Lung (tissue), 12 donors: ENCODE measurements around the gene ATG14. TPM values are rescaled to one million over a fixed set of nuclear protein-coding genes. Genes with fewer than 3 reads are reported as not detected.

Source experiments
- ATAC-seq: fragments of 200-7000 bp; cut with Tn5 transposase; one replicate; pipeline ENCODE4 v1.9.1; 2020; ENCODE audit warnings: moderate number of reproducible peaks; ENCODE audit not compliant: insufficient read depth, low FRiP score
- DNase-seq, 3 donors: peaks; one replicate each; pipeline ENCODE4 v3.0.0-alpha.2; 2013 to 2017
- H3K27ac ChIP-seq, 2 donors: one replicate each; pipeline ENCODE4 v1.5.1; 2013; ENCODE audit warnings: mild to moderate bottlenecking in 2 of 2, moderate library complexity in 2 of 2, control low read depth in 1 of 2, inconsistent platforms in 1 of 2, low read depth in 1 of 2, low read length in 1 of 2
- H3K27me3 ChIP-seq, 3 donors: one replicate each; pipeline ENCODE4 v1.5.1; 2013; ENCODE audit warnings: low read length in 2 of 3; ENCODE audit not compliant: control insufficient read depth in 3 of 3, insufficient read depth in 3 of 3
- H3K36me3 ChIP-seq, 4 donors: one replicate each; pipeline ENCODE4 v1.5.1; 2013; ENCODE audit warnings: low read length in 4 of 4, mild to moderate bottlenecking in 1 of 4, moderate library complexity in 1 of 4; ENCODE audit not compliant: control insufficient read depth in 4 of 4, insufficient read depth in 4 of 4
- H3K4me1 ChIP-seq, 5 donors: one replicate each; pipeline ENCODE4 v1.5.1; 2013; ENCODE audit warnings: low read length in 5 of 5, mild to moderate bottlenecking in 2 of 5, moderate library complexity in 1 of 5; ENCODE audit not compliant: control insufficient read depth in 5 of 5, insufficient read depth in 5 of 5
- H3K4me3 ChIP-seq: one replicate; pipeline ENCODE4 v1.5.1; 2013; ENCODE audit warnings: mild to moderate bottlenecking, control low read depth, moderate library complexity
- H3K9ac ChIP-seq, 2 donors: one replicate each; pipeline ENCODE4 v1.5.1; 2013; ENCODE audit warnings: low read length in 2 of 2, control low read depth in 1 of 2; ENCODE audit not compliant: insufficient read depth in 1 of 2
- H3K9me3 ChIP-seq, 4 donors: one replicate each; pipeline ENCODE4 v1.5.1; 2013; ENCODE audit warnings: low read length in 3 of 4, mild to moderate bottlenecking in 1 of 4, moderate library complexity in 1 of 4; ENCODE audit not compliant: control insufficient read depth in 4 of 4, insufficient read depth in 3 of 4
- CTCF ChIP-seq: IDR thresholded peaks from 2 replicates; pipeline ENCODE4 v1.5.1; 2012; ENCODE audit warnings: mild to moderate bottlenecking; ENCODE audit errors: control extremely low read depth, extremely low read depth
- WGBS, 2 donors: extraction: QIAGEN DNeasy Blood & Tissue Kit; methylation state at CpG; one replicate each; pipeline ENCODE4 v1.1.7; 2013; 5-methylcytosine and 5-hydroxymethylcytosine counted together
- polyA plus RNA-seq, 2 donors: library from polyadenylated mRNA; stranded (reverse); fragments of 200-250 nt; gene quantifications; one replicate each; pipeline ENCODE4 v1.2.1, GENCODE V29; 2013
- total RNA-seq, 2 donors: library from RNA; depleted of rRNA in 1 of 2; stranded (reverse); fragments of >200 nt in 1 of 2; gene quantifications; one replicate each; pipeline ENCODE4 v1.2.1, GENCODE V29; 2014 to 2021
- donor health status: control.
- donor health status: control.
- donor health status: Bipolar disorder and iron deficiency.
- donor health status: healthy.
- donor health status: DM: yes; HTN: yes; CAD: no.

Gene ATG14
- total and polyA plus RNA-seq, 4 donors: 3.4 to 19.0 (median 7.0) TPM

- no peaks in the 10 kb centered on the region for H3K27me3 ChIP-seq
- H3K9me3 ChIP-seq: peaks cover 0 to 2% (median 0%) of the 10 kb centered on the region in 4 donors
- WGBS, 2 donors: 34 to 58% methylated on average over 2 of the region's 2 CpGs
- ATAC-seq (no peak), DNase-seq (no peak)
- no peak overlapping the region for H3K9ac ChIP-seq
- H3K4me1 ChIP-seq: peaks cover 0 to 1% (median 0%) of the 10 kb centered on the region in 5 donors
- H3K36me3 ChIP-seq: peaks cover 0 to 12% (median 6%) of the 10 kb centered on the region in 4 donors
- H3K27ac ChIP-seq: no peak overlapping the region
- TF ChIP-seq CTCF: no peak
- H3K4me3 ChIP-seq: no peak overlapping the region
Measured at GRCh38 chr14:55356913-55357312, 54.7 kb downstream of the ATG14 start.

GRCh38 chr14:55355922-55356321 is 55.7 kb downstream of the ATG14 start:
- no peak for ATAC-seq
- DNase-seq: no peak
- no peak for TF ChIP-seq CTCF
- Histone ChIP-seq H3K27ac (no peak overlapping the region), H3K9me3 (peaks cover 0 to 2% (median 0%) of the 10 kb centered on the region in 4 donors), H3K4me3 (no peak overlapping the region), H3K27me3 (no peaks in the 10 kb centered on the region), H3K4me1 (peaks cover 0 to 1% (median 0%) of the 10 kb centered on the region in 5 donors), H3K36me3 (peaks cover 6 to 21% (median 10%) of the 10 kb centered on the region in 4 donors), H3K9ac (no peak overlapping the region)
- WGBS, 2 donors: 88 to 96% methylated on average over 6 of the region's 6 CpGs

- WGBS, 2 donors: 52 to 57% methylated on average over 5 of the region's 5 CpGs
- peaks cover 0 to 1% (median 0%) of the 10 kb centered on the region in 5 donors for H3K4me1 ChIP-seq
- H3K27me3 ChIP-seq: no peaks in the 10 kb centered on the region
- no peak overlapping the region for H3K9ac ChIP-seq
- ATAC-seq (peak; percentile 43), DNase-seq (peak; percentile 39 to 69 (median 60))
- TF ChIP-seq CTCF: peak; percentile 55
- H3K9me3 ChIP-seq: peaks cover 0 to 2% (median 0%) of the 10 kb centered on the region in 4 donors
- peaks cover 10 to 27% (median 17%) of the 10 kb centered on the region in 4 donors for H3K36me3 ChIP-seq
- no peak overlapping the region for H3K4me3 ChIP-seq
- H3K27ac ChIP-seq: peak overlapping the region in 1 of 2 donors; percentile 44
Measured at GRCh38 chr14:55354500-55354899, 57.1 kb downstream of the ATG14 start.
